ENCODE data around the gene MBD4. TPM values are rescaled to one million over a fixed set of nuclear protein-coding genes. Genes with fewer than 3 reads are reported as not detected.
"Not testable (repeated sequence)": the region's sequence is repeated elsewhere in the genome, so short reads cannot be mapped to it uniquely, and the experiment has no call there.

The MBD4 gene
- total and polyA plus RNA-seq, 10 of the 15 experiments (the other 5 are each of a cell fraction or from before 2014, with no cell fraction given), result 17.7 to 59.0 (median 49.0) TPM

DNA sequence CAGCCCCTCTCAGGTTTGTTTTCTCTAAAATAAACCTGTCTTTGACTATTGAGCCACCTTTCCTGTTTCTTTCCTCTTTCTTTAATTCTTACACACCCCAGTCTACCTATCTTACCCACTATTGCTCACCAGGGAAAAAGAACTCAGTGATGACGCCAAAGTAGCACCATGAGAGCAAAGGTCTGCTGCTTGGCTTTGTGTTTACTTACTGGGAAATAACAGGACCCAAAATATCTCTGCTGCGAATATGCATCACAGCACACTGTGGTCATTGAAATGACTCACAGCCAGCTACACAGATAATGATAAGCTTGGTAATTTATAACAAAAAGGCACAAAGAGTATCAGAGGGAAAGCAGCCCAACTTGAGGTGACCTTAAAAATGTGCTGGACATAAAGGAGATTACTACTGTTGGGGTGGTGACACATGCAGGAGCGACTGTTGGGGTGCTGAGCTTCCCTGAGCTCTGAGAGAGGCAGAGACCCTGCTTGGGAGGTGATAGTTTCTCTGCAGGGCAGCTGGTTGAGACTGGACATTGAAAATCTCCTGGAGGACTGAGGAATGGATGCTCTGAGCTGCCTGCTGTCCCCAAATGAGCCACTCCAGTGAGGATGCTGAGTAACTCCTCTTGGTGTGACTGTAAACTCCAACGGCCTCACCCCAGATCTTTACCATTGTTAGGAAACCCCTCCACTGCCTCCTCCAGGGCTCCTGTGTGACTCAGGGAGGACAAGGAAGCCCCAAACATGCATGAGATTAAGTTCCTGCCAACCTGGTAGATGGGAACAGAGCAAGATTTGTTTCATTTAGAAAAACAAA is 25.9 kb downstream of the MBD4 start (continued):
- TF ChIP-seq RAD51 (IDR thresholded peaks at IDR 0.05), result 0 out of 2 replicates have a peak, but pooled peaks have one; percentile 22
- TF ChIP-seq ZSCAN29 (IDR thresholded peaks at IDR 0.05), result no peak
- TF ChIP-seq MTA2 (IDR thresholded peaks at IDR 0.05; ENCODE audit: low read depth), result peak; percentile 91
- TF ChIP-seq SP1 (IDR thresholded peaks at IDR 0.05; ENCODE audit: low read depth, low read length), result no peak

DNA sequence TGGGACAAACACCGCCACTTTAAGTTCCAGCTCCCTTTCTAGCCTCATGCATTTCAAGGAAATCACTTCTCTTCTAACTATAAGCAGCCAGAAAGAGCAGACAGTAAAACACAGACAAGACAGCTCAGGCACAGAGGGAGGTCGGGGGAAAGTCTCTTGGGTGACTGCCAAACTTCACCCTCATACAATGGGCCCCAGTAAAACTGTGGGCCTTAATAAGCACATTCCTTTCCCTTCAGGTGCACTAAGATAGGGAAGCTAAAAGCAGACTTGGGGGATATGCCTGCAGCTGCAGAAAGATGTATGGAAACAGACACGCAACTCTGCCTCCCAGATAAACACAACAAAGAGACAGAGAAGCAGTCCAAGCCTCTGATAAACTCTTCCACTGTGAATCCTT is 26.5 kb downstream of the MBD4 start:
- H3K9me3 ChIP-seq (replicated peaks; ENCODE audit: control insufficient read depth, insufficient read depth, low read length); FAIRE-seq; H3K9ac ChIP-seq (ENCODE audit: control insufficient read depth, insufficient read depth, low read length); H3K79me2 ChIP-seq (ENCODE audit: control insufficient read depth, insufficient read depth, low read length); H3K36me3 ChIP-seq (ENCODE audit: control insufficient read depth in 2 of 2, insufficient read depth in 2 of 2, low read length in 1 of 2); intact Hi-C loops (cut with micrococcal nuclease; ENCODE audit: unreplicated experiment); H3K4me1 ChIP-seq (ENCODE audit: control insufficient read depth, insufficient read depth, low read length); H3K27me3 ChIP-seq (replicated peaks in 1 of 2; ENCODE audit: control insufficient read depth in 2 of 2, insufficient read depth in 2 of 2, low read length in 1 of 2); H3K4me2 ChIP-seq (ENCODE audit: control insufficient read depth, insufficient read depth); H3K4me3 ChIP-seq; H3K27ac ChIP-seq (ENCODE audit: control insufficient read depth, insufficient read depth); DNase-seq (ENCODE audit: low read depth, low spot score); H4K20me1 ChIP-seq (ENCODE audit: control insufficient read depth, insufficient read depth); in situ Hi-C loops (cut with MboI); BruUV-seq (replicated peaks): not testable (repeated sequence)
- 48% methylated on average over 3 of the region's 3 CpGs for WGBS (ENCODE audit: insufficient coverage, insufficient replicate concordance, low lambda C conversion rate, missing lambda C conversion rate)
- ATAC-seq, result peak; percentile 7
- TF ChIP-seq SMARCA5 (IDR thresholded peaks at IDR 0.05), result peak; percentile 33; the same call in 1 of the 2 replicates
- ChIA-PET CTCF (interaction anchor here (0.6 to 7.5 kb wide), 14 partner anchors 9 to 443 kb away, joined by 3 to 84 read pairs (median 6); partner anchors contain the start of genes IFT122 and MBD4), POLR2A (interaction anchor here (0.5 to 3.4 kb wide), 10 partner anchors 10 to 476 kb away, joined by 3 to 24 read pairs (median 10); partner anchors contain the start of genes IFT122 and MBD4), SMC1A (ENCODE audit: uncharacterized antibody, unreplicated experiment) (interaction anchor here (1.1 to 19.4 kb wide), 12 partner anchors 9 to 77 kb away, joined by 3 to 275 read pairs (median 9); partner anchors contain the start of genes EFCAB12, IFT122 and MBD4), RAD21 (ENCODE audit: unreplicated experiment) (interaction anchor here (0.6 to 3.5 kb wide), 8 partner anchors 10 to 77 kb away, joined by 3 to 32 read pairs (median 17); partner anchors contain the start of genes EFCAB12, IFT122 and MBD4)
- 0 out of 2 replicates have a peak overlapping the region, but pooled peaks have one; percentile 15 for H2AFZ ChIP-seq (ENCODE audit: control insufficient read depth, low read depth, low read length)

Measured in GM12878 (cell line).